ENCODE results near the gene HIVEP3.

GRCh38 chr1:41745022-41745421 is 173.7 kb downstream of the HIVEP3 start:
- no peak for TF ChIP-seq EP300 (IDR thresholded peaks at IDR 0.05; ENCODE audit: borderline replicate concordance)
- TF ChIP-seq NFIC (IDR thresholded peaks at IDR 0.05): no peak
- TF ChIP-seq EGR1 (IDR thresholded peaks at IDR 0.05): no peak
- no peak for TF ChIP-seq CREB1 (IDR thresholded peaks at IDR 0.05; ENCODE audit: low read depth)
